ENCODE results near the gene ZNF587.

GRCh38 chr19:57815247-57816075 is 34.2 kb upstream of the ZNF587 start:
- TF ChIP-seq GATA2 (IDR thresholded peaks at IDR 0.05; ENCODE audit: low read depth, low read length), result no peak
- no peak for TF ChIP-seq GATA3 (IDR thresholded peaks at IDR 0.05; ENCODE audit: low read depth, low read length)
